Measurements from ENCODE around the gene MFGE8.

MFGE8 gene

GRCh38 chr15:88898736-88899135, 14.4 kb downstream of the MFGE8 start:
- TF ChIP-seq SNAI2 (CRISPR knock-in tag; IDR thresholded peaks at IDR 0.05) (no peak), POU6F1 (CRISPR knock-in tag; IDR thresholded peaks at IDR 0.05; ENCODE audit: borderline replicate concordance, low read depth) (no peak), OSR1 (CRISPR knock-in tag; IDR thresholded peaks at IDR 0.05) (no peak), TCF4 (CRISPR knock-in tag; IDR thresholded peaks at IDR 0.05; ENCODE audit: borderline replicate concordance) (no peak), BACH2 (CRISPR knock-in tag; IDR thresholded peaks at IDR 0.05; ENCODE audit: borderline replicate concordance) (no peak), CSDC2 (CRISPR knock-in tag; IDR thresholded peaks at IDR 0.05) (no peak), ZNF70 (CRISPR knock-in tag; IDR thresholded peaks at IDR 0.05) (no peak), ZFP30 (CRISPR knock-in tag; IDR thresholded peaks at IDR 0.05) (no peak), TOX (CRISPR knock-in tag; IDR thresholded peaks at IDR 0.05; ENCODE audit: borderline replicate concordance) (no peak), ZNF565 (CRISPR knock-in tag; conservative IDR thresholded peaks at IDR 0.05; ENCODE audit: low read depth) (no peak), PATZ1 (CRISPR knock-in tag; IDR thresholded peaks at IDR 0.05; ENCODE audit: borderline replicate concordance) (no peak), ZC3H10 (CRISPR knock-in tag; IDR thresholded peaks at IDR 0.05) (no peak), RARB (CRISPR knock-in tag; IDR thresholded peaks at IDR 0.05) (no peak), ISL1 (CRISPR knock-in tag; IDR thresholded peaks at IDR 0.05) (no peak), ZFP3 (CRISPR knock-in tag; IDR thresholded peaks at IDR 0.05) (no peak)
- TF ChIP-seq, protein P1, sequence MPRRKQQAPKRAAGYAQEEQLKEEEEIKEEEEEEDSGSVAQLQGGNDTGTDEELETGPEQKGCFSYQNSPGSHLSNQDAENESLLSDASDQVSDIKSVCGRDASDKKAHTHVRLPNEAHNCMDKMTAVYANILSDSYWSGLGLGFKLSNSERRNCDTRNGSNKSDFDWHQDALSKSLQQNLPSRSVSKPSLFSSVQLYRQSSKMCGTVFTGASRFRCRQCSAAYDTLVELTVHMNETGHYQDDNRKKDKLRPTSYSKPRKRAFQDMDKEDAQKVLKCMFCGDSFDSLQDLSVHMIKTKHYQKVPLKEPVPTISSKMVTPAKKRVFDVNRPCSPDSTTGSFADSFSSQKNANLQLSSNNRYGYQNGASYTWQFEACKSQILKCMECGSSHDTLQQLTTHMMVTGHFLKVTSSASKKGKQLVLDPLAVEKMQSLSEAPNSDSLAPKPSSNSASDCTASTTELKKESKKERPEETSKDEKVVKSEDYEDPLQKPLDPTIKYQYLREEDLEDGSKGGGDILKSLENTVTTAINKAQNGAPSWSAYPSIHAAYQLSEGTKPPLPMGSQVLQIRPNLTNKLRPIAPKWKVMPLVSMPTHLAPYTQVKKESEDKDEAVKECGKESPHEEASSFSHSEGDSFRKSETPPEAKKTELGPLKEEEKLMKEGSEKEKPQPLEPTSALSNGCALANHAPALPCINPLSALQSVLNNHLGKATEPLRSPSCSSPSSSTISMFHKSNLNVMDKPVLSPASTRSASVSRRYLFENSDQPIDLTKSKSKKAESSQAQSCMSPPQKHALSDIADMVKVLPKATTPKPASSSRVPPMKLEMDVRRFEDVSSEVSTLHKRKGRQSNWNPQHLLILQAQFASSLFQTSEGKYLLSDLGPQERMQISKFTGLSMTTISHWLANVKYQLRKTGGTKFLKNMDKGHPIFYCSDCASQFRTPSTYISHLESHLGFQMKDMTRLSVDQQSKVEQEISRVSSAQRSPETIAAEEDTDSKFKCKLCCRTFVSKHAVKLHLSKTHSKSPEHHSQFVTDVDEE (CRISPR knock-in tag; IDR thresholded peaks at IDR 0.05), result no peak
- no peak for ATAC-seq

- ATAC-seq, result peak; percentile 90
- TF ChIP-seq, protein P1 (CRISPR knock-in tag; IDR thresholded peaks at IDR 0.05), result no peak
- TF ChIP-seq GLIS3 (CRISPR knock-in tag; IDR thresholded peaks at IDR 0.05) (no peak), POU6F1 (CRISPR knock-in tag; IDR thresholded peaks at IDR 0.05; ENCODE audit: borderline replicate concordance, low read depth) (no peak), ISL1 (CRISPR knock-in tag; IDR thresholded peaks at IDR 0.05) (no peak), ZNF565 (CRISPR knock-in tag; conservative IDR thresholded peaks at IDR 0.05; ENCODE audit: low read depth) (no peak), ZFP3 (CRISPR knock-in tag; IDR thresholded peaks at IDR 0.05) (no peak), ZC3H10 (CRISPR knock-in tag; IDR thresholded peaks at IDR 0.05) (no peak), PPARA (CRISPR knock-in tag; IDR thresholded peaks at IDR 0.05; ENCODE audit: borderline replicate concordance) (no peak), ARNTL (CRISPR knock-in tag; IDR thresholded peaks at IDR 0.05; ENCODE audit: borderline replicate concordance, low read depth) (no peak), TCF4 (CRISPR knock-in tag; IDR thresholded peaks at IDR 0.05; ENCODE audit: borderline replicate concordance) (no peak), ZNF70 (CRISPR knock-in tag; IDR thresholded peaks at IDR 0.05) (no peak), BACH2 (CRISPR knock-in tag; IDR thresholded peaks at IDR 0.05; ENCODE audit: borderline replicate concordance) (no peak), CREB5 (CRISPR knock-in tag; IDR thresholded peaks at IDR 0.05; ENCODE audit: low read depth) (no peak), OSR1 (CRISPR knock-in tag; IDR thresholded peaks at IDR 0.05) (no peak), PATZ1 (CRISPR knock-in tag; IDR thresholded peaks at IDR 0.05; ENCODE audit: borderline replicate concordance) (no peak)
Measured at GRCh38 chr15:88897456-88898194, 15.6 kb downstream of the MFGE8 start.

Data from SK-N-SH treated with all-trans-retinoic acid at 6 μM for 48 hours (cell line).